ENCODE results near the gene APOA4. TPM values are rescaled to one million over a fixed set of nuclear protein-coding genes. Genes with fewer than 3 reads are reported as not detected.

Gene APOA4
- total RNA-seq: not detected

DNA sequence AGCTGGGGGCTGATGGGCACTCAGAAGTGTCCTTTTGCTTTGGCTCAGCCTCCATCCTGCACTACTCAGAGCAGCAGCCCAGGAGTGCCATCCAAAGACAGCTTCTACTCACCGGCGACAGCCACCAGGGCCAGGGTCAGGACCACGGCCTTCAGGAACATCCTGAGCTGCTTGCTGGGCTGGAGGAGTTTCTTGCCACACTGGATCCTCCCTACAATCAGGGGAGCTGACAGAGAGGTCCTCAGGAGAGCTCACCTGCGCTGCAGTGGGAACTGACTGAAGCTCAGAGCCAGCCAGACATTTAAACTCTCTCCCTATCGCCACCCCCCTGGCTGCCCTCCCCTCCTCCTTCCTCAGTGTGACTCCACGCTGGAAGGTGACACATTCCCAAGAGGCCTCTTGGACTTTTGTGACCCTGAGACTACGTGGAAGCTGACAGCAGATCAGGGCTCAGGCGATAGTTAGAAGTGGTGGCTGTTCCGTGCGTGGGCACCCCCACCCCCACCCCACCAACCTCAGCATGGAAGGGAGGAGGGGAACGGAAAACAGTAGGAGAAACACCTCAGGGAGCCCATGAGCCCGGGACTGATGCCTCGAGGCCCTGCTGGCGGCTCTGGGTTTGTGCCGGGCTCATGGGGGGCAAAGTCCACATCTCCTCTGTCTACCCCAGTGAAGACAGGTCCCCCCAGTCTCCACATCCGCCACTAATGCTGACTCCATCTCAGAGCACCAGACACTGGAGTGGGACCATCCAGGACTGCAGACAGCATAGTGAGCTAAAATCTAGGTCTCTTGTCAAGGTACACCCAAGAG, at the start of gene APOA4:
Gene APOA4 (minus strand): TSS at position 274 of the 813 bp plus-strand sequence. CDS start 113 bp downstream, at position 161.
- H3K9me3 Mint-ChIP-seq: no peaks in the 10 kb centered on the region
- intact Hi-C loops (cut with micrococcal nuclease): no loop called here
- CTCF ChIA-PET: interaction anchor here (1.1 to 3.3 kb wide), 4 partner anchors 13 to 282 kb away, joined by 3 to 14 read pairs (median 4); partner anchors contain the start of gene APOA5
- no peak for DNase-seq
- POLR2A ChIA-PET: no interaction called here
- no peaks in the 10 kb centered on the region for H3K36me3 Mint-ChIP-seq
- no peak within 1 kb of the TSS for H3K4me3 Mint-ChIP-seq
- no peaks in the 10 kb centered on the region for H3K27me3 Mint-ChIP-seq
- no peak within 1 kb of the TSS for H3K27ac Mint-ChIP-seq
- no peaks in the 10 kb centered on the region for H3K4me1 Mint-ChIP-seq (ENCODE audit: low read depth)

DNA sequence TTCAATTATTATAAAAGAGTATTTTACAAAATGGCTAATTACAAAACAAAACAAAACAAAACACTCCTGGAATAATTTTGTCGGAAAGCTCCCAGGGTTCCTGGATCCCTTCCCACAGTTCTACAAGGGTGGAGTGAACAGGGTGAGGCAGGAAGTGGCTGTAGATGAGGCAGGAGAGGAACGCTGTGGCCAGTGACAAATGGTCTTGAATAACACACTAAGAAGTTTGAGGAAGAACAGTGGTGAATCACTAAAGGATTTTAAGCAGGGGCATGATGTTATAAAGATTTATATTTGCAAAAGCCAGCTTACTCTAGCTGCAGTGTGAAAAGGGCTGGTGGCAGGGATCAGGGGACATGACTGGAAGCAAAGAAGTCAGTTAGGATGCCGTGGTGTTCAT, 48.1 kb upstream of the APOA4 start:
- no peak for DNase-seq
- Mint-ChIP-seq H3K36me3 (peaks cover 39% of the 10 kb centered on the region), H3K27ac (peak overlapping the region; percentile 5), H3K4me3 (no peak overlapping the region), H3K27me3 (no peaks in the 10 kb centered on the region), H3K9me3 (no peaks in the 10 kb centered on the region), H3K4me1 (ENCODE audit: low read depth) (peaks cover 7% of the 10 kb centered on the region)
- CTCF ChIA-PET: interaction anchor here (0.5 to 2.7 kb wide), 3 partner anchors 35 to 1186 kb away, joined by 3 to 13 read pairs (median 7); no protein-coding TSS in a partner anchor
- intact Hi-C loops (cut with micrococcal nuclease): no loop called here
- POLR2A ChIA-PET: no interaction called here

DNA sequence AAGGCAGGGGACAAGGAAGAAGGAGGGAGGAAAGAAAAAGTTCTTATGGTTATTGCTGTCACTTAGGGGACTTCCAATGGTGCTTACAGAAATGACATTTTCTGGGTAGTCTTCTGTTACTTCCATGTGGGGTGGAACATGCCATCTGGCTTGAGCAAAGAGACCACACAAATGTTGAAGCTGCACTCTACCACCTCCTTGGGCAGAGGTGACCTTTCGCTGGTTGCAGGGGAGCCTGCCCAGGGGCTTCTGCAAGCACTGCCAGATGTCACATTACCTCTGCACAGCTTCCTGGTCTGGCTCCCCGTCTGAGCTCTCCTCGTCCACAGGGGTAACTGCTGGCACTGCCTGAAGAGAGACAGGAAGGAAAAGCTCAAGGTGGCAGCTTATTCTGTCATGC, 47.0 kb upstream of the APOA4 start:
- no peak for DNase-seq
- intact Hi-C loops (cut with micrococcal nuclease): no loop called here
- H3K36me3 Mint-ChIP-seq: peaks cover 39% of the 10 kb centered on the region
- peak overlapping the region; percentile 26 for H3K27ac Mint-ChIP-seq
- no peaks in the 10 kb centered on the region for H3K27me3 Mint-ChIP-seq
- H3K9me3 Mint-ChIP-seq: no peaks in the 10 kb centered on the region
- POLR2A ChIA-PET: no interaction called here
- no peak overlapping the region for H3K4me3 Mint-ChIP-seq
- CTCF ChIA-PET: interaction anchor here (2.5 to 2.7 kb wide), 2 partner anchors 34 to 236 kb away, joined by 7 to 13 read pairs; no protein-coding TSS in a partner anchor
- H3K4me1 Mint-ChIP-seq (ENCODE audit: low read depth): peaks cover 7% of the 10 kb centered on the region

DNA sequence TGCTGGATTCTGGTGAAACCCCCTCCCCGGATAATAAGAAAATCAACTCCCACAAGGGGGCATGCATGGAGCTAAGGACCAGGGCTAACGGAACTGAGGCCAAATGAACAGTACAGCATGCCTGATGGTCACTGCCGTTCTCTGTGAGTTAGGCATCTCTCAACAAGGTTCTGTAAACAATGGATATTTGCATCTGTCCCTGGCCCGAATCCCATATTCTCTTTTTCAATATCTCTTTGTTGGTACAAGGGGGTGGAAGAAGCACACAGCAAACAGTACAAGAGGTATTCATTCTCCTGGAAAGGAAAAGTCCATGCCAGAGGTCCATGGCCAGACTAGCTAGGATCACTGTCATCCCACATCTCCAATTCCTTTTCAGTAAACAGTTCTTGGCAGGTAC, 46.5 kb upstream of the APOA4 start:
- DNase-seq: no peak

DNA sequence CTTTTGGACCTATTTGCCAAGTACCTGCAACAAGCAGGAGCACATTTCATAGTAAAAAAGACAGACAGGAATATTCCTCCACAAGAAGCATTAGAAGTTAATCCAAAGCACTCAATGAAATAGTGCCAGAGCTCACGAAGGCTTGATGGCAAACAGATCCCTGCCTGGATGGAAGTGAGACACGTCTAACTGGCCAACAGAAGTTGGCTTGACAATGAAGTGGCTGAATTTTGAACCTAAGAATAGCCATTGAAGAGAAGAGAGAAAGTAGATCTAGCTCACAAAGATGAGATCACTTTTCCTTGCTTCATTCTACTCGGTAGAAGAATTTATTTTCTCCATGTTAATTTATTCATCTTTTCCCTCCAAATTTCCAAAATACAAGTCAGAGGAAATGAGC, 45.0 kb upstream of the APOA4 start:
- CTCF ChIA-PET: interaction anchor here (1.0 kb wide), 1 partner anchor 238 kb away, joined by 3 read pairs; no protein-coding TSS in a partner anchor
- Mint-ChIP-seq H3K4me1 (ENCODE audit: low read depth) (peaks cover 7% of the 10 kb centered on the region), H3K27me3 (no peaks in the 10 kb centered on the region), H3K36me3 (peaks cover 37% of the 10 kb centered on the region), H3K4me3 (no peak overlapping the region), H3K27ac (no peak overlapping the region), H3K9me3 (no peaks in the 10 kb centered on the region)
- POLR2A ChIA-PET: no interaction called here
- DNase-seq: no peak
- intact Hi-C loops (cut with micrococcal nuclease): no loop called here

More for the DNA sequence above, 46.5 kb upstream of the APOA4 start:
- no peak overlapping the region for H3K4me3 Mint-ChIP-seq
- no peaks in the 10 kb centered on the region for H3K9me3 Mint-ChIP-seq
- H3K36me3 Mint-ChIP-seq: peaks cover 37% of the 10 kb centered on the region
- H3K4me1 Mint-ChIP-seq (ENCODE audit: low read depth): peaks cover 7% of the 10 kb centered on the region
- ChIA-PET POLR2A (interaction anchor here (0.6 kb wide), 1 partner anchor 59 kb away, joined by 3 read pairs; no protein-coding TSS in a partner anchor), CTCF (interaction anchor here (2.5 to 2.7 kb wide), 2 partner anchors 34 to 236 kb away, joined by 7 to 13 read pairs; no protein-coding TSS in a partner anchor)
- intact Hi-C loops (cut with micrococcal nuclease): no loop called here
- peak overlapping the region; percentile 26 for H3K27ac Mint-ChIP-seq
- H3K27me3 Mint-ChIP-seq: no peaks in the 10 kb centered on the region

DNA sequence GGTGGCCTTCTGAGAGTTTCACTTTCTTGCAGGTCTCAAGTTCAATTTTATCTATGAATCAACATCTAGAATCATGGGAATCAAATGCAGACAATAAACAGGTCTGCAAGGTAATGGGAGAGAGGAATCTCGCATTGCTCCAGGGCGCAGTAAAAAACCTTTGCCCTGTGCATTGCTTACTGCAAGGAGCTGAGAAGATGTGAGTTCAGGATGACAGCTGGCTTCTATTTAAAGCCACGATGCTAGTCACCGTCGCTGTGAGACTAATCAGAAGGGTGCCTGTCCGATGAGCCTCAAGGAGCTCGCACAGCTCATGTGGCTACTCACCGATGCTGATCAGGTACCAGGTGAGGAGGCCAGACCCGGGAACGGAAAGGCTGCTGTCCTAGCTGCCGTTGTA, 44.5 kb upstream of the APOA4 start:
- ChIA-PET POLR2A (no interaction called here), CTCF (interaction anchor here (0.6 to 1.9 kb wide), 5 partner anchors 12 to 239 kb away, joined by 3 to 4 read pairs (median 3); partner anchors contain the start of gene APOA5)
- intact Hi-C loops (cut with micrococcal nuclease): no loop called here
- Mint-ChIP-seq H3K4me3 (no peak overlapping the region), H3K4me1 (ENCODE audit: low read depth) (peaks cover 7% of the 10 kb centered on the region), H3K27ac (no peak overlapping the region), H3K9me3 (no peaks in the 10 kb centered on the region), H3K27me3 (no peaks in the 10 kb centered on the region), H3K36me3 (peaks cover 33% of the 10 kb centered on the region)
- no peak for DNase-seq

DNA sequence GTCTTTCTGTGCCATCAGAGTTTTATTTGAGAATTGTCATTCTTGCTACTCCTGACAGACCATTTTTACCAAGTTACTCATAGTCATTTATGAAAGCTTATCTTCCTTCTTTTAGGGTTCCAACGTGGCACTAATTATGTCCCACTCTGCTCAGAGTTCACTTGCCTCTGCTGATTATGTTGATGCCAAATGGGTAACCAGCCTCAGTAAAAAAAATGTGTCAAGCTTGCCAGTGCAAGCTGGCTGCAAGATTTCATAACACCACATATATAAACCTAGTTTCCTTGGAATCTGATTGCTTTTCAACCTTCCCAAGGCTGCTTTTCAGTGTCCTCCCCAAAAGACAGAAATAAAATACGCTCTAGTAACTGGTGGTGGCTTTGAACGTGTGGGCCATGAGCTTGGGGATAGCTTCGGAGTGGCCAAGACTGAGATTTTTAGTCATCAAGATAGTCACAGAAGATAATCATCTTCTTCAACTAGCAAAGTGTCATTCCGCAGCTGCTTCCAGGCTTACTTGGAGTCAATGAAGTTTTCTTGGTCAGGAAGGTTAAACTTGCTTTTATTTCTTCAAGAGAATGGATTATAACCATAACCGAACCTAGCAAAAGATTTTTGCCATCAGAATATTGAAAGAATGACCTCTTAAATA, 43.8 kb upstream of the APOA4 start:
- H3K27ac Mint-ChIP-seq: no peak overlapping the region
- ChIA-PET CTCF (interaction anchor here (0.6 to 1.9 kb wide), 4 partner anchors 13 to 87 kb away, joined by 3 to 4 read pairs (median 4); partner anchors contain the start of gene APOA5), POLR2A (no interaction called here)
- no peak for DNase-seq
- H3K9me3 Mint-ChIP-seq: no peaks in the 10 kb centered on the region
- peaks cover 37% of the 10 kb centered on the region for H3K36me3 Mint-ChIP-seq
- intact Hi-C loops (cut with micrococcal nuclease): no loop called here
- peaks cover 12% of the 10 kb centered on the region for H3K4me1 Mint-ChIP-seq (ENCODE audit: low read depth)
- H3K27me3 Mint-ChIP-seq: no peaks in the 10 kb centered on the region
- H3K4me3 Mint-ChIP-seq: no peak overlapping the region

DNA sequence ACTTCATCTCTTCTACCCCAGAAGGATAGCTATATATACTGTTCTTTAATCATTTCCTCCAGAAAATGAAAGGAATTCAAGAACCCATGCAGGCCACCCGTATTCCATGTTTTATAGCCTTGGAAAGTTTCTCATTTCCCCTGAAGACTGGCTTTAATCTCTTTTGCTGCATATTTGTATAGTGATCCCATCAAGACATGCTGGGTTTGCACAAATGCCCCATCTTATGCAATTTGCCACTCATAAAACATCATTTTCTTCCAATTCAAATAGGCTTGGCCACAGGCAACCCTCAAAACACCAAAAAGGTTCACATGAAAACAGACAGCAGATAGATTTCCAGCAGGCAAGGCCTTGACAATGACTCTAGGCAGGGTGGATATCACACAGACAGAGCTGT, 42.6 kb upstream of the APOA4 start:
- intact Hi-C loops (cut with micrococcal nuclease): no loop called here
- Mint-ChIP-seq H3K27me3 (no peaks in the 10 kb centered on the region), H3K36me3 (peaks cover 43% of the 10 kb centered on the region), H3K9me3 (no peaks in the 10 kb centered on the region), H3K4me1 (ENCODE audit: low read depth) (peaks cover 20% of the 10 kb centered on the region), H3K4me3 (no peak overlapping the region), H3K27ac (peak overlapping the region; percentile 26)
- POLR2A ChIA-PET: interaction anchor here (1.2 kb wide), 1 partner anchor 12 kb away, joined by 3 read pairs; no protein-coding TSS in a partner anchor
- CTCF ChIA-PET: no interaction called here
- DNase-seq: no peak

DNA sequence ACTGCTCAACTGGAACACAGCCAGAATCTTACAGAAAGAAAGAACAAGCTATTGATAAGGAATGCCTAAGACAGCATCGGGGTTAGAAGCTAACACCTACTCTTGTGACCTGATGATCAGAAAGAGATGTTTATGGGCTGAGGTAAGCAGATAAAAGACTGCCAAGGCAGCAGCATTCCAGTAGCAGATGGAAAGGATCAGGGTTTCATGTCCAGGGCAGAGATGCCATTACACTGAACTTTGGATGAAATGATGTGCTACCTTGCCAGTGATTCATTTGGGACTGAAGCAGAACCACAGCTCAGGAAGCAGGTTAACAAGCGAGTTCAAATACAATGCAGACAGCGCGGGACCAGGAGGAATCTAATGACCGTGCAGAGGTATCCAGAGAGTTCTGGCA, 41.4 kb upstream of the APOA4 start:
- DNase-seq: no peak
- intact Hi-C loops (cut with micrococcal nuclease): no loop called here
- POLR2A ChIA-PET: no interaction called here
- Mint-ChIP-seq H3K9me3 (no peaks in the 10 kb centered on the region), H3K4me1 (ENCODE audit: low read depth) (peaks cover 13% of the 10 kb centered on the region), H3K27ac (no peak overlapping the region), H3K36me3 (peaks cover 39% of the 10 kb centered on the region), H3K4me3 (no peak overlapping the region), H3K27me3 (no peaks in the 10 kb centered on the region)
- CTCF ChIA-PET: interaction anchor here (1.2 kb wide), 1 partner anchor 29 kb away, joined by 4 read pairs; no protein-coding TSS in a partner anchor

DNA sequence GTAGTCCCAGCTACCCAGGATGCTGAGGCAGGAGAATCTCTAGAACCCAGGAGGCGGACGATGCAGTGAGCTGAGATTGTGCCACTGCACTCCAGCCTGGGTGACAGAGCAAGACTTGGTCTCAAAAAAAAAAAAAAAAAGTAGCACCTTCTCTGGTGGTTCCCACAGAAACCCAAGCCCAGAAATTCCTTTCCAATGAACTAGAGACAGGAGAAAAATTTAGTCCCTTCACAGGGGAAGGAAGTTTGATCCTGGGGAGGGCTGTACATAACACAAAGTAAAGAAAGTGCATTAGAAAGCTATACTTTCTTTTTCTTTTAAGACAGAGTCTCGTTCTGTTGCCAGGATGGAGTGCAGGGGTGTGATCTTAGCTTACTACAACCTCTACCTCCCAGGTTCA, 39.8 kb upstream of the APOA4 start:
- H3K27ac Mint-ChIP-seq: no peak overlapping the region
- peaks cover 13% of the 10 kb centered on the region for H3K4me1 Mint-ChIP-seq (ENCODE audit: low read depth)
- DNase-seq: no peak
- no peaks in the 10 kb centered on the region for H3K9me3 Mint-ChIP-seq
- no peaks in the 10 kb centered on the region for H3K27me3 Mint-ChIP-seq
- no peak overlapping the region for H3K4me3 Mint-ChIP-seq
- intact Hi-C loops (cut with micrococcal nuclease): no loop called here
- ChIA-PET CTCF (interaction anchor here (0.9 kb wide), 1 partner anchor 14 kb away, joined by 3 read pairs; no protein-coding TSS in a partner anchor), POLR2A (interaction anchor here (1.2 kb wide), 1 partner anchor 9 kb away, joined by 3 read pairs; no protein-coding TSS in a partner anchor)
- H3K36me3 Mint-ChIP-seq: peaks cover 46% of the 10 kb centered on the region

DNA sequence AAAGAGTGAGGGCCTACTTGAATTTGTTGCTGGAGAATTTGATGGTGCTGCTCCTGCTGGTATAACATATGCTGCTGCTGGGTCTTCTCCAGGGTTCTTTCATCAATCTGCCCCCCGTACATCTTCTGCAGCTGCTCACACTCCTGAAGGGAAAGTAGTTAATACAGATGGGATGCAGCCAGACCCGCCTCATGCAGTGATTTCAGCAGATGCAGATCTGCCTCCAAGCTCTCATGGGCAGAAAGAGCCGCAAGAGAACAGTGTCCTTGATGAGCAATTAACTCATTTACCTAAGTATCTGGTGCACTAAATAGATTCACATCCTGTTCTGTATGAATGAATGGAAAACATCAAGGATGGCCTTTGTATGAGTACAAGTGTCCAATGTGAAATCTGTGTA, 39.1 kb upstream of the APOA4 start:
- Mint-ChIP-seq H3K36me3 (peaks cover 43% of the 10 kb centered on the region), H3K4me1 (ENCODE audit: low read depth) (peaks cover 19% of the 10 kb centered on the region), H3K27me3 (no peaks in the 10 kb centered on the region), H3K9me3 (no peaks in the 10 kb centered on the region), H3K27ac (no peak overlapping the region), H3K4me3 (no peak overlapping the region)
- intact Hi-C loops (cut with micrococcal nuclease): no loop called here
- POLR2A ChIA-PET: interaction anchor here (0.6 to 0.7 kb wide), 2 partner anchors 9 to 204 kb away, joined by 3 to 5 read pairs; no protein-coding TSS in a partner anchor
- CTCF ChIA-PET: no interaction called here
- DNase-seq: no peak

DNA sequence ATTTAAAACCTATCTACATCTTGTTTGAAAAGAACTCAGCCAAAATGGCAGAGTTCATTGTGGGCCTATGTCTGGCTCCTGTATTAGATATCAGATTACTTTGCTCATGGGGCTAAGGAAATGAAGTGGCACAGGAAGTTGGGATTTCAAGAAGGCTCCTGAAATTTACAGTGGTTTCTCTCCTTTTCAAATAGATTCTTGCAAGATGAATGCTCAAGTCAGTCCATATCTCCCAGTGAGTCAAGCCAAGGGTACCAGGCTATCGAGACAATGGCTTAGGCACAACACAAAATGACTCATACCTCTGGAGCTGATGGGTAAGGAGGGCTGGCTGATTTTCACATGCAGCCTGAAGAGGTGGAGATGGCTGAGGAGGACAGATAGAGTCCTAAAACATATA, 38.4 kb upstream of the APOA4 start:
- no peak overlapping the region for H3K4me3 Mint-ChIP-seq
- DNase-seq: no peak
- CTCF ChIA-PET: interaction anchor here (0.7 kb wide), 1 partner anchor 231 kb away, joined by 3 read pairs; no protein-coding TSS in a partner anchor
- peaks cover 38% of the 10 kb centered on the region for H3K36me3 Mint-ChIP-seq
- peaks cover 25% of the 10 kb centered on the region for H3K4me1 Mint-ChIP-seq (ENCODE audit: low read depth)
- POLR2A ChIA-PET: interaction anchor here (0.6 to 0.7 kb wide), 2 partner anchors 8 to 205 kb away, joined by 3 to 5 read pairs; no protein-coding TSS in a partner anchor
- H3K9me3 Mint-ChIP-seq: no peaks in the 10 kb centered on the region
- peak overlapping the region; percentile 10 for H3K27ac Mint-ChIP-seq
- intact Hi-C loops (cut with micrococcal nuclease): no loop called here
- H3K27me3 Mint-ChIP-seq: no peaks in the 10 kb centered on the region
